PC-3 (cell line): ENCODE data around the gene ABCC10.

ENCODE experiments used
- EZH2 ChIP-seq: fragments of 300-600 bp; sonication (generic); IDR thresholded peaks from one replicate; pipeline ENCODE4 v1.6.1; 2017; ENCODE audit warnings: antibody characterized with exemption, mild to moderate bottlenecking, low read length; ENCODE audit not compliant: unreplicated experiment
- TF ChIP-seq, protein P1 (sequence below): fragments of 300-600 bp; sonication (generic); conservative IDR thresholded peaks from 2 replicates; pipeline ENCODE4 v1.5.1; 2017; ENCODE audit warnings: antibody characterized with exemption, low read depth, mild to moderate bottlenecking, low read length

- TF ChIP-seq, protein P1, sequence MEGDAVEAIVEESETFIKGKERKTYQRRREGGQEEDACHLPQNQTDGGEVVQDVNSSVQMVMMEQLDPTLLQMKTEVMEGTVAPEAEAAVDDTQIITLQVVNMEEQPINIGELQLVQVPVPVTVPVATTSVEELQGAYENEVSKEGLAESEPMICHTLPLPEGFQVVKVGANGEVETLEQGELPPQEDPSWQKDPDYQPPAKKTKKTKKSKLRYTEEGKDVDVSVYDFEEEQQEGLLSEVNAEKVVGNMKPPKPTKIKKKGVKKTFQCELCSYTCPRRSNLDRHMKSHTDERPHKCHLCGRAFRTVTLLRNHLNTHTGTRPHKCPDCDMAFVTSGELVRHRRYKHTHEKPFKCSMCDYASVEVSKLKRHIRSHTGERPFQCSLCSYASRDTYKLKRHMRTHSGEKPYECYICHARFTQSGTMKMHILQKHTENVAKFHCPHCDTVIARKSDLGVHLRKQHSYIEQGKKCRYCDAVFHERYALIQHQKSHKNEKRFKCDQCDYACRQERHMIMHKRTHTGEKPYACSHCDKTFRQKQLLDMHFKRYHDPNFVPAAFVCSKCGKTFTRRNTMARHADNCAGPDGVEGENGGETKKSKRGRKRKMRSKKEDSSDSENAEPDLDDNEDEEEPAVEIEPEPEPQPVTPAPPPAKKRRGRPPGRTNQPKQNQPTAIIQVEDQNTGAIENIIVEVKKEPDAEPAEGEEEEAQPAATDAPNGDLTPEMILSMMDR: no peak
- no peak for TF ChIP-seq EZH2
Measured at GRCh38 chr6:43497689-43498088, 70.3 kb downstream of the ABCC10 start.
